ENCODE results near the gene LMF1. TPM values are rescaled to one million over a fixed set of nuclear protein-coding genes. Genes with fewer than 3 reads are reported as not detected.
"Not testable (repeated sequence)": the region's sequence is repeated elsewhere in the genome, so short reads cannot be mapped to it uniquely, and the experiment has no call there.

The LMF1 gene
- total RNA-seq, 1 donor: 17.4 TPM

- Histone ChIP-seq H3K9me3 (ENCODE audit: low read depth, low read length) (no peaks in the 10 kb centered on the region), H3K4me1 (ENCODE audit: insufficient read depth, low read length) (peaks cover 11% of the 10 kb centered on the region), H3K27me3 (ENCODE audit: insufficient read depth, low read length) (no peaks in the 10 kb centered on the region), H3K4me3 (ENCODE audit: low read length) (no peak overlapping the region)
Observed at GRCh38 chr16:962901-963814, 7.6 kb downstream of the LMF1 start.

- peaks cover 11% of the 10 kb centered on the region for H3K4me1 ChIP-seq (ENCODE audit: insufficient read depth, low read length)
- H3K4me3 ChIP-seq (ENCODE audit: low read length): no peak overlapping the region
- H3K27me3 ChIP-seq (ENCODE audit: insufficient read depth, low read length): no peaks in the 10 kb centered on the region
- H3K9me3 ChIP-seq (ENCODE audit: low read depth, low read length): no peaks in the 10 kb centered on the region
Observed at GRCh38 chr16:962366-962765, 8.4 kb downstream of the LMF1 start.

- H3K9me3 ChIP-seq (ENCODE audit: low read depth, low read length): no peaks in the 10 kb centered on the region
- no peaks in the 10 kb centered on the region for H3K27me3 ChIP-seq (ENCODE audit: insufficient read depth, low read length)
- H3K4me3 ChIP-seq (ENCODE audit: low read length): no peak overlapping the region
- H3K4me1 ChIP-seq (ENCODE audit: insufficient read depth, low read length): peaks cover 11% of the 10 kb centered on the region
Observed at GRCh38 chr16:959232-960040, 11.3 kb downstream of the LMF1 start.

- H3K4me1 ChIP-seq (ENCODE audit: insufficient read depth, low read length); H3K27me3 ChIP-seq (ENCODE audit: insufficient read depth, low read length); H3K9me3 ChIP-seq (ENCODE audit: low read depth, low read length); H3K4me3 ChIP-seq (ENCODE audit: low read length): not testable (repeated sequence)
Observed at GRCh38 chr16:955766-956165, 15.0 kb downstream of the LMF1 start.

- not testable (repeated sequence) for H3K27me3 ChIP-seq (ENCODE audit: insufficient read depth, low read length); H3K4me3 ChIP-seq (ENCODE audit: low read length); H3K4me1 ChIP-seq (ENCODE audit: insufficient read depth, low read length); H3K9me3 ChIP-seq (ENCODE audit: low read depth, low read length)
Observed at GRCh38 chr16:953818-954217, 17.0 kb downstream of the LMF1 start.

GRCh38 chr16:952321-952720 is 18.5 kb downstream of the LMF1 start:
- no peaks in the 10 kb centered on the region for H3K9me3 ChIP-seq (ENCODE audit: low read depth, low read length)
- H3K4me1 ChIP-seq (ENCODE audit: insufficient read depth, low read length): no peaks in the 10 kb centered on the region
- H3K4me3 ChIP-seq (ENCODE audit: low read length): no peak overlapping the region
- H3K27me3 ChIP-seq (ENCODE audit: insufficient read depth, low read length): no peaks in the 10 kb centered on the region

GRCh38 chr16:951660-952301 is 19.0 kb downstream of the LMF1 start:
- Histone ChIP-seq H3K9me3 (ENCODE audit: low read depth, low read length) (no peaks in the 10 kb centered on the region), H3K4me1 (ENCODE audit: insufficient read depth, low read length) (no peaks in the 10 kb centered on the region), H3K4me3 (ENCODE audit: low read length) (no peak overlapping the region), H3K27me3 (ENCODE audit: insufficient read depth, low read length) (no peaks in the 10 kb centered on the region)

- not testable (repeated sequence) for H3K27me3 ChIP-seq (ENCODE audit: insufficient read depth, low read length); H3K4me1 ChIP-seq (ENCODE audit: insufficient read depth, low read length); H3K9me3 ChIP-seq (ENCODE audit: low read depth, low read length); H3K4me3 ChIP-seq (ENCODE audit: low read length)
Observed at GRCh38 chr16:950733-951573, 19.8 kb downstream of the LMF1 start.

GRCh38 chr16:948767-949166 is 22.0 kb downstream of the LMF1 start:
- not testable (repeated sequence) for H3K27me3 ChIP-seq (ENCODE audit: insufficient read depth, low read length); H3K4me1 ChIP-seq (ENCODE audit: insufficient read depth, low read length); H3K9me3 ChIP-seq (ENCODE audit: low read depth, low read length); H3K4me3 ChIP-seq (ENCODE audit: low read length)

- H3K4me1 ChIP-seq (ENCODE audit: insufficient read depth, low read length); H3K4me3 ChIP-seq (ENCODE audit: low read length); H3K27me3 ChIP-seq (ENCODE audit: insufficient read depth, low read length); H3K9me3 ChIP-seq (ENCODE audit: low read depth, low read length): not testable (repeated sequence)
Observed at GRCh38 chr16:947922-948303, 22.9 kb downstream of the LMF1 start.

- no peak overlapping the region for H3K4me3 ChIP-seq (ENCODE audit: low read length)
- H3K27me3 ChIP-seq (ENCODE audit: insufficient read depth, low read length): no peaks in the 10 kb centered on the region
- H3K4me1 ChIP-seq (ENCODE audit: insufficient read depth, low read length): no peaks in the 10 kb centered on the region
- H3K9me3 ChIP-seq (ENCODE audit: low read depth, low read length): peaks cover 3% of the 10 kb centered on the region
Observed at GRCh38 chr16:947255-947921, 23.4 kb downstream of the LMF1 start.

- Histone ChIP-seq H3K4me1 (ENCODE audit: insufficient read depth, low read length) (no peaks in the 10 kb centered on the region), H3K27me3 (ENCODE audit: insufficient read depth, low read length) (no peaks in the 10 kb centered on the region), H3K4me3 (ENCODE audit: low read length) (no peak overlapping the region), H3K9me3 (ENCODE audit: low read depth, low read length) (peaks cover 14% of the 10 kb centered on the region)
Observed at GRCh38 chr16:946048-946395, 24.8 kb downstream of the LMF1 start.

GRCh38 chr16:945271-946047 is 25.3 kb downstream of the LMF1 start:
- Histone ChIP-seq H3K4me3 (ENCODE audit: low read length) (no peak overlapping the region), H3K4me1 (ENCODE audit: insufficient read depth, low read length) (no peaks in the 10 kb centered on the region), H3K9me3 (ENCODE audit: low read depth, low read length) (peaks cover 14% of the 10 kb centered on the region), H3K27me3 (ENCODE audit: insufficient read depth, low read length) (no peaks in the 10 kb centered on the region)

GRCh38 chr16:943971-944370 is 26.8 kb downstream of the LMF1 start:
- Histone ChIP-seq H3K9me3 (ENCODE audit: low read depth, low read length) (peaks cover 14% of the 10 kb centered on the region), H3K4me1 (ENCODE audit: insufficient read depth, low read length) (no peaks in the 10 kb centered on the region), H3K4me3 (ENCODE audit: low read length) (no peak overlapping the region), H3K27me3 (ENCODE audit: insufficient read depth, low read length) (no peaks in the 10 kb centered on the region)

Measured in mononuclear cell (primary cell).